A673 (cell line): ENCODE results near the gene NTRK3. TPM values are rescaled to one million over a fixed set of nuclear protein-coding genes. Genes with fewer than 3 reads are reported as not detected.

ENCODE experiments used
- BruUV-seq: library from RNA; stranded (reverse); fragments of 400-500 nt; replicated peaks from 2 replicates; lab custom pipeline; 2021; lab: Mats Ljungman, UMichigan
- CTCF ChIA-PET: fragments of 300-600 bp; sonication (Branson Sonifier 250); formaldehyde crosslinking; loops from one replicate; lab custom pipeline; 2022; ENCODE audit warnings: antibody characterized with exemption; lab: Charles Lee
- POLR2A ChIA-PET: fragments of 300-600 bp; sonication (Branson Sonifier 250); formaldehyde crosslinking; loops from one replicate; lab custom pipeline; 2022; ENCODE audit warnings: antibody characterized with exemption; ENCODE audit not compliant: low non-redundant PET; lab: Charles Lee
- DNase-seq: peaks from one replicate; pipeline ENCODE4 v3.0.0-alpha.2; 2015; ENCODE audit warnings: low spot score
- H3K27ac ChIP-seq: fragments of 200-600 bp; sonication (generic); 2 replicates; pipeline ENCODE4 v1.5.1; 2016; ENCODE audit warnings: mixed run types, low read depth, mild to moderate bottlenecking, mixed read lengths, antibody characterized with exemption, low read length; ENCODE audit not compliant: poor library complexity, severe bottlenecking
- H3K27me3 ChIP-seq: fragments of 200-600 bp; sonication (generic); replicated peaks from 2 replicates; pipeline ENCODE4 v1.6.1; 2017; ENCODE audit warnings: mixed run types, low read depth, mild to moderate bottlenecking, mixed read lengths, antibody characterized with exemption, low read length; ENCODE audit not compliant: insufficient read depth, poor library complexity
- H3K36me3 ChIP-seq: fragments of 200-600 bp; sonication (generic); 2 replicates; pipeline ENCODE4 v1.6.1; 2016; ENCODE audit warnings: mixed run types, mild to moderate bottlenecking, mixed read lengths, antibody characterized with exemption, low read length; ENCODE audit not compliant: insufficient read depth, poor library complexity, severe bottlenecking
- H3K4me1 ChIP-seq: fragments of 200-600 bp; sonication (generic); 2 replicates; pipeline ENCODE4 v1.6.1; 2017; ENCODE audit warnings: mixed run types, mild to moderate bottlenecking, mixed read lengths, antibody characterized with exemption, low read length; ENCODE audit not compliant: insufficient read depth, poor library complexity, severe bottlenecking
- H3K4me3 ChIP-seq: fragments of 200-600 bp; sonication (generic); 2 replicates; pipeline ENCODE4 v1.5.1; 2016; ENCODE audit warnings: low read depth, mixed run types, mild to moderate bottlenecking, mixed read lengths, low read length; ENCODE audit not compliant: poor library complexity, severe bottlenecking
- H3K9me3 ChIP-seq: fragments of 200-600 bp; sonication (generic); 2 replicates; pipeline ENCODE4 v1.6.1; 2016; ENCODE audit warnings: mixed run types, low read depth, mild to moderate bottlenecking, mixed read lengths, antibody characterized with exemption, low read length; ENCODE audit not compliant: poor library complexity, severe bottlenecking
- EZH2 ChIP-seq: fragments of 200-600 bp; sonication (generic); IDR thresholded peaks from 2 replicates; pipeline ENCODE4 v1.6.1; 2017; ENCODE audit warnings: borderline replicate concordance, low read depth, mild to moderate bottlenecking, mixed read lengths, antibody characterized with exemption, low read length; ENCODE audit not compliant: poor library complexity, severe bottlenecking
- intact Hi-C: fragments of 100-400 bp; cut with micrococcal nuclease; formaldehyde crosslinking; loops from one replicate; pipeline ENCODE4 v1.10.0; 2022; ENCODE audit not compliant: unreplicated experiment
- total RNA-seq: library from RNA; stranded (reverse); gene quantifications from 2 replicates; pipeline ENCODE4 v1.2.3, GENCODE V29; 2021
- TF ChIP-seq, protein P1 (sequence below): fragments of 300-800, 200-600 bp; sonication (generic); conservative IDR thresholded peaks from 2 replicates; pipeline ENCODE4 v1.5.1; 2017; ENCODE audit warnings: low read depth, mild to moderate bottlenecking, antibody characterized with exemption, low read length, moderate library complexity, mixed read lengths

Gene NTRK3
- total RNA-seq, 1 experiment from 2014 or later = not detected

DNA sequence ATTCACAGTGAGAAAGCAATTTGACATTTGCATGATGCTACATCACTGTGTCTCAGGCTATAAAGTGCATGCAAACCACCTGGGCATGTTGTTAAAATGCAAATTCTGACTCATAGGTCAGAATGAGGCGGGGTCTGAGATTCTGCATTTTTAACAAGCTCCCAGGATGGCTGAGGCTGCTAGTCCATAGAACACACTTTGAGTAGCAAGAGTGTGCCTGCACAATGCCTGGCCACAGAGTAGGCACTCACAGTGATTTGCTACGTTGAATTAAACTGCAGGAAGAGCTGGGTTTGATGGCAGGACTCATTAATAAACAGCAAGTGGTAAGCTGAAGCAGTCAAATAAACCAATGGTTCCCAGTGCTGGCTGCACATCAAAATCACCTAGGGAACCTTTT, 48.1 kb downstream of the NTRK3 start:
- intact Hi-C loops = no loop called here
- TF ChIP-seq EZH2 = no peak
- TF ChIP-seq, protein P1, sequence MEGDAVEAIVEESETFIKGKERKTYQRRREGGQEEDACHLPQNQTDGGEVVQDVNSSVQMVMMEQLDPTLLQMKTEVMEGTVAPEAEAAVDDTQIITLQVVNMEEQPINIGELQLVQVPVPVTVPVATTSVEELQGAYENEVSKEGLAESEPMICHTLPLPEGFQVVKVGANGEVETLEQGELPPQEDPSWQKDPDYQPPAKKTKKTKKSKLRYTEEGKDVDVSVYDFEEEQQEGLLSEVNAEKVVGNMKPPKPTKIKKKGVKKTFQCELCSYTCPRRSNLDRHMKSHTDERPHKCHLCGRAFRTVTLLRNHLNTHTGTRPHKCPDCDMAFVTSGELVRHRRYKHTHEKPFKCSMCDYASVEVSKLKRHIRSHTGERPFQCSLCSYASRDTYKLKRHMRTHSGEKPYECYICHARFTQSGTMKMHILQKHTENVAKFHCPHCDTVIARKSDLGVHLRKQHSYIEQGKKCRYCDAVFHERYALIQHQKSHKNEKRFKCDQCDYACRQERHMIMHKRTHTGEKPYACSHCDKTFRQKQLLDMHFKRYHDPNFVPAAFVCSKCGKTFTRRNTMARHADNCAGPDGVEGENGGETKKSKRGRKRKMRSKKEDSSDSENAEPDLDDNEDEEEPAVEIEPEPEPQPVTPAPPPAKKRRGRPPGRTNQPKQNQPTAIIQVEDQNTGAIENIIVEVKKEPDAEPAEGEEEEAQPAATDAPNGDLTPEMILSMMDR = no peak
- Histone ChIP-seq H3K27ac (no peak overlapping the region), H3K36me3 (no peaks in the 10 kb centered on the region), H3K4me1 (no peaks in the 10 kb centered on the region), H3K27me3 (peaks cover 26% of the 10 kb centered on the region), H3K4me3 (no peak overlapping the region), H3K9me3 (no peaks in the 10 kb centered on the region)
- ChIA-PET POLR2A (no interaction called here), CTCF (no interaction called here)
- DNase-seq = no peak
- BruUV-seq = no TSS peak

DNA sequence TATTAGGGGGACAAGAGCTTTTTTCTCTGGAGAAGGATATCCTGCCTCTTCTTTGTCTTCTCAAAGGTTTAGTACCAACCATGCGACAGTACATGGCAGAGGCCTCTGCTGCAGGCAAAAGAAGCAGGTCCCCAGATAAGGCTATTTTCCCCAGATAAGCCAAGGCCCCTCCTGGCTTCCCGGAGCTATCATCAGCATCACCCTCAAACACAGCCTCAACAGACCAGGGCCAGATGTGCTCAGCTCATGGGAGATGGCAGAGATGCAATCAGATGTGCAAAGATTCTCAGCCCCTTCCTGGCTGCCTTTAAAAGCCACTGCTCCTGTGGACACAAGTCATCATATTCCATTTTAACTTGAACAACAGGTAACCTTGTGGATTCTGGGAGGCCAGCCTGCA, 49.0 kb downstream of the NTRK3 start:
- H3K4me1 ChIP-seq = no peaks in the 10 kb centered on the region
- CTCF ChIA-PET = no interaction called here
- H3K4me3 ChIP-seq = no peak overlapping the region
- POLR2A ChIA-PET = no interaction called here
- no peak for DNase-seq
- no peak for TF ChIP-seq EZH2
- TF ChIP-seq, protein P1 = no peak
- intact Hi-C loops = no loop called here
- H3K36me3 ChIP-seq = no peaks in the 10 kb centered on the region
- BruUV-seq = no TSS peak
- no peaks in the 10 kb centered on the region for H3K9me3 ChIP-seq
- peaks cover 26% of the 10 kb centered on the region for H3K27me3 ChIP-seq
- no peak overlapping the region for H3K27ac ChIP-seq

DNA sequence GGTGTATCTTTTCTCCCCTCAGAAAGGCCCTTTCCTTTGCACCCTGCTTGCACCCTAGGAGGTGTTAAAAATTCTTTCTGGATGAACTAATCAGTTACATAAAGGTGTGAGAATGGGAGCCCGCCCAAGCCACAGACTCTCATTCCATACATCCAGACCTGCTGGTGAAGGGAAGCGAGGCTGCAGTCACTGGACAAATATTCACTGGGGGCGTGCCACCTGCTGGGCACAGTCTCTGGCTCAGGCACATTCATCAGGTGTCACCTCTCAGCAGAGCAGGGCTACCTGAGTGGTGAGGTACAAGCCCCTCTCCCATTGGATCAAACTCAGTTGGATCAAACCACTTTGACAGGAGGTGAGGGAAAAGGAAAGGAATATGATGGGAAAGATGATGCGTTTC, 52.0 kb downstream of the NTRK3 start:
- ChIA-PET POLR2A (no interaction called here), CTCF (no interaction called here)
- no peak overlapping the region for H3K27ac ChIP-seq
- intact Hi-C loops = no loop called here
- no peaks in the 10 kb centered on the region for H3K4me1 ChIP-seq
- H3K4me3 ChIP-seq = no peak overlapping the region
- no TSS peak for BruUV-seq
- DNase-seq = no peak
- TF ChIP-seq, protein P1 = no peak
- TF ChIP-seq EZH2 = no peak
- no peaks in the 10 kb centered on the region for H3K36me3 ChIP-seq
- peaks cover 15% of the 10 kb centered on the region for H3K27me3 ChIP-seq
- no peaks in the 10 kb centered on the region for H3K9me3 ChIP-seq
